Keratinocyte (primary cell): Measurements from ENCODE around the gene TOMM5. TPM values are rescaled to one million over a fixed set of nuclear protein-coding genes. Genes with fewer than 3 reads are reported as not detected.

Source experiments
- DNase-seq: peaks from one replicate; pipeline ENCODE4 v3.0.0-alpha.2; 2011; ENCODE audit warnings: low read depth, missing footprints, low spot score
- FAIRE-seq: peaks from 2 replicates; lab custom pipeline; 2011; peaks lifted over from hg19 to GRCh38; lab: Jason Lieb, UNC
- H2AFZ ChIP-seq: 2 replicates; pipeline ENCODE4 v1.6.0; 2012; ENCODE audit warnings: low read length, control low read depth, inconsistent platforms; ENCODE audit not compliant: control insufficient read depth
- H3K27ac ChIP-seq: 2 replicates; pipeline ENCODE4 v1.5.1; 2011; ENCODE audit warnings: low read length; ENCODE audit not compliant: control insufficient read depth, insufficient read depth
- H3K27me3 ChIP-seq: 3 replicates; pipeline ENCODE4 v1.6.0; 2011; ENCODE audit warnings: low read length; ENCODE audit not compliant: control insufficient read depth, insufficient read depth; ENCODE audit errors: extremely low read depth
- H3K36me3 ChIP-seq, 2 experiments: 2 replicates in 1 of 2; 3 replicates in 1 of 2; pipeline ENCODE4 v1.5.1; 2011; ENCODE audit warnings: low read length in 2 of 2, mild to moderate bottlenecking in 1 of 2; ENCODE audit not compliant: control insufficient read depth in 2 of 2, insufficient read depth in 2 of 2; ENCODE audit errors: extremely low read depth in 1 of 2
- H3K4me1 ChIP-seq: 3 replicates; pipeline ENCODE4 v1.5.1; 2011; ENCODE audit warnings: low read length; ENCODE audit not compliant: control insufficient read depth, insufficient read depth; ENCODE audit errors: extremely low read depth
- H3K4me2 ChIP-seq: 3 replicates; pipeline ENCODE4 v1.6.0; 2011; ENCODE audit warnings: low read depth, low read length; ENCODE audit not compliant: control insufficient read depth, insufficient read depth; ENCODE audit errors: extremely low read depth
- H3K4me3 ChIP-seq, 3 experiments: fragments of 200-600 bp in 1 of 3; sonication (generic) in 1 of 3; 2 replicates in 2 of 3; 3 replicates in 1 of 3; pipeline ENCODE4 v1.5.1; 2011 to 2016; ENCODE audit warnings: low read length in 3 of 3, mild to moderate bottlenecking in 3 of 3, control low read depth in 2 of 3, inconsistent platforms in 1 of 3, low read depth in 1 of 3, mixed read lengths in 1 of 3, mixed run types in 1 of 3, moderate library complexity in 1 of 3; ENCODE audit not compliant: control insufficient read depth in 2 of 3, insufficient read depth in 2 of 3; ENCODE audit errors: extremely low read depth in 1 of 3
- H3K79me2 ChIP-seq: 2 replicates; pipeline ENCODE4 v1.6.0; 2012; ENCODE audit warnings: low read length; ENCODE audit not compliant: control insufficient read depth, insufficient read depth
- H3K9ac ChIP-seq: 3 replicates; pipeline ENCODE4 v1.6.0; 2011; ENCODE audit warnings: low read length; ENCODE audit not compliant: control insufficient read depth, insufficient read depth; ENCODE audit errors: extremely low read depth
- H3K9me1 ChIP-seq: 3 replicates; pipeline ENCODE4 v1.6.0; 2011; ENCODE audit warnings: low read length; ENCODE audit not compliant: control insufficient read depth, insufficient read depth; ENCODE audit errors: extremely low read depth
- H3K9me3 ChIP-seq: 2 replicates; pipeline ENCODE4 v1.5.1; 2012; ENCODE audit warnings: low read depth, low read length; ENCODE audit not compliant: control insufficient read depth
- H4K20me1 ChIP-seq: 3 replicates; pipeline ENCODE4 v1.6.0; 2011; ENCODE audit warnings: low read length; ENCODE audit not compliant: control insufficient read depth, insufficient read depth; ENCODE audit errors: extremely low read depth
- CTCF ChIP-seq, 3 experiments: IDR thresholded peaks in 1 of 3; conservative IDR thresholded peaks in 1 of 3; optimal IDR thresholded peaks in 1 of 3; 2 replicates in 2 of 3; 3 replicates in 1 of 3; pipeline versions ENCODE3 to v1.5.1; 2011; ENCODE audit warnings: low read length in 3 of 3, mild to moderate bottlenecking in 3 of 3, moderate library complexity in 2 of 3, control low read depth in 1 of 3, inconsistent platforms in 1 of 3; ENCODE audit not compliant: insufficient read depth in 2 of 3; ENCODE audit errors: extremely low read depth in 1 of 3
- EZH2 ChIP-seq: IDR thresholded peaks from one replicate; pipeline ENCODE4 v1.6.1; 2012; ENCODE audit warnings: inconsistent platforms, mild to moderate bottlenecking, low read length, moderate library complexity
- dilution Hi-C: fragments of 300-500 bp; cut with MboI; formaldehyde crosslinking; loops from one replicate; pipeline ENCODE4 v1.7.0; 2020; ENCODE audit warnings: low sequenced_read_pairs; ENCODE audit not compliant: extremely low pct_ligation_motif_present
- polyA plus RNA-seq, 5 experiments: library from polyadenylated mRNA; depleted of rRNA in 3 of 5; stranded (reverse) in 3 of 5; stranded (forward) in 1 of 5; unstranded in 1 of 5; fragments of >200 nt; gene quantifications; 1 replicate in 1 of 5; 2 replicates in 3 of 5; 3 replicates in 1 of 5; pipeline versions ENCODE4 v1.2.1 to v1.2.3, GENCODE V29; 2011 to 2012; ENCODE audit warnings: missing spikeins in 2 of 5, low read depth in 1 of 5, low replicate concordance in 1 of 5

The TOMM5 gene
- polyA plus RNA-seq, 1 donor (not counting 4 experiments of a cell fraction or from before 2014, with no cell fraction given) = 232 TPM

- no peak for DNase-seq
- Histone ChIP-seq H3K36me3 (peaks cover 15 to 44% of the 10 kb centered on the region in 2 experiments), H3K4me1 (peaks cover 8% of the 10 kb centered on the region), H3K9ac (no peak overlapping the region), H3K27me3 (no peaks in the 10 kb centered on the region), H3K4me3 (no peak overlapping the region), H4K20me1 (peaks cover 11% of the 10 kb centered on the region), H3K79me2 (peaks cover 78% of the 10 kb centered on the region), H3K4me2 (no peak overlapping the region), H3K9me3 (no peaks in the 10 kb centered on the region), H3K27ac (no peak overlapping the region), H2AFZ (no peak overlapping the region), H3K9me1 (no peaks in the 10 kb centered on the region)
- dilution Hi-C loops = loop anchor here (25.0 kb wide), 1 partner anchor 100 kb away; the partner anchor contains the start of gene POLR1E
- no peak for FAIRE-seq
- TF ChIP-seq EZH2 (no peak), CTCF (optimal IDR thresholded peaks at IDR 0.05 in 1 of 3, IDR thresholded peaks at IDR 0.05 in 1 of 3, conservative IDR thresholded peaks at IDR 0.05 in 1 of 3; ENCODE audit: extremely low read depth in 1 of 3, insufficient read depth in 2 of 3, low read length in 3 of 3) (no peak)
Measured at GRCh38 chr9:37587521-37587920, 4.9 kb downstream of the TOMM5 start.

DNA sequence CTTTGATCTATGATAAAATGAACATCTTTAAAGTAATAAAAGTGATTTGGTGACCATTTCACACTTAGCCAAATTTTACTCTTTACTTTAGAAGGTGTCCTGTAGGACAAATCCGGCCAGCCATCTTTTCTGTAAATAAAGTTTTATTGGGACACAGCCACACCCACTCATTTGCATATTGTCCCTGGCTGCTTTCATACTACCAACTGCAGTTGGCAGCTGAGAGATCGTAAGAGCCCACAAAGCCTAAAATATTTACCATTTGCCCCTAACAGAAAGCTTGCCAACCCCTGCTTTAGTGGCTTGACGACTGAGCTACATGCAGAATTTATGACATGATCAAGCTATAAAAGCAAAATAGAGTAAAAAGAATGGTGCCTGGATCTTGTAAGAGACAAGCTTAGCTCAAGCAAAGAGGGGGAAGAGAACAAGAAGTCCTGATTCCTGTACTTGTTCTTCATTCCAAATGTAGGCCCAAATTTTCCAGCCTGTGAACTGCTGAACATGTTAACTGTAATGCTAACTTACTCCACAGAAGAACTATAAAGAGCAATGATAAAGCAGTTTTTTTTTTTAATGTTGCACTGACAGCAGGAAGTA, 8.8 kb downstream of the TOMM5 start:
- dilution Hi-C loops = loop anchor here (25.0 kb wide), 1 partner anchor 96 kb away; the partner anchor contains the start of gene POLR1E
- no peaks in the 10 kb centered on the region for H3K9me3 ChIP-seq
- H3K4me3 ChIP-seq = no peak overlapping the region
- H3K4me2 ChIP-seq = no peak overlapping the region
- TF ChIP-seq CTCF (optimal IDR thresholded peaks at IDR 0.05 in 1 of 3, IDR thresholded peaks at IDR 0.05 in 1 of 3, conservative IDR thresholded peaks at IDR 0.05 in 1 of 3; ENCODE audit: extremely low read depth in 1 of 3, insufficient read depth in 2 of 3, low read length in 3 of 3) (no peak), EZH2 (no peak)
- H4K20me1 ChIP-seq = no peaks in the 10 kb centered on the region
- H3K4me1 ChIP-seq = no peaks in the 10 kb centered on the region
- no peak for FAIRE-seq
- DNase-seq = no peak
- no peak overlapping the region for H3K9ac ChIP-seq
- no peaks in the 10 kb centered on the region for H3K9me1 ChIP-seq
- no peak overlapping the region for H3K27ac ChIP-seq
- peaks cover 21 to 42% of the 10 kb centered on the region in 2 experiments for H3K36me3 ChIP-seq
- no peaks in the 10 kb centered on the region for H3K27me3 ChIP-seq
- no peak overlapping the region for H2AFZ ChIP-seq
- peaks cover 44% of the 10 kb centered on the region for H3K79me2 ChIP-seq
